Fibroblast of pulmonary artery (primary cell): ENCODE data around the gene VWF.

Experiments used
- DNase-seq: peaks from one replicate; pipeline ENCODE4 v3.0.0-alpha.2; 2010; ENCODE audit warnings: low read depth
- H3K4me3 ChIP-seq: replicated peaks from 2 replicates; pipeline ENCODE4 v1.5.1; 2011; ENCODE audit warnings: low read depth, mild to moderate bottlenecking, control low read depth, low read length, moderate library complexity
- CTCF ChIP-seq: IDR thresholded peaks from 2 replicates; pipeline ENCODE4 v1.5.1; 2011; ENCODE audit warnings: mild to moderate bottlenecking, control low read depth, low read length, inconsistent platforms; ENCODE audit errors: missing control alignments

Gene VWF

GRCh38 chr12:6059221-6059620 is 65.2 kb downstream of the VWF start:
- no peak for TF ChIP-seq CTCF
- DNase-seq: no peak
- no peak overlapping the region for H3K4me3 ChIP-seq

- no peak for TF ChIP-seq CTCF
- DNase-seq: no peak
Measured at GRCh38 chr12:6058481-6059161, 65.8 kb downstream of the VWF start.

GRCh38 chr12:6057700-6058099 is 66.8 kb downstream of the VWF start:
- no peak for TF ChIP-seq CTCF
- no peak for DNase-seq
- H3K4me3 ChIP-seq: no peak overlapping the region

More at GRCh38 chr12:6058481-6059161, 65.8 kb downstream of the VWF start:
- no peak overlapping the region for H3K4me3 ChIP-seq

- DNase-seq: no peak
- TF ChIP-seq CTCF: peak; percentile 35
- H3K4me3 ChIP-seq: no peak overlapping the region
Measured at GRCh38 chr12:6056406-6057240, 67.8 kb downstream of the VWF start.

GRCh38 chr12:6053541-6053940 is 70.9 kb downstream of the VWF start:
- peak; percentile 9 for TF ChIP-seq CTCF
- DNase-seq: peak; percentile 77
- no peak overlapping the region for H3K4me3 ChIP-seq

GRCh38 chr12:6052940-6053329 is 71.5 kb downstream of the VWF start:
- H3K4me3 ChIP-seq: no peak overlapping the region
- no peak for TF ChIP-seq CTCF
- DNase-seq: no peak
